HL-60/S4 treated with phorbol 12-myristate 13-acetate at 8.2 ng/mL for 4 days and 3 days (cell line): Measurements from ENCODE around the gene FOXP4.

ENCODE experiments used
- in situ Hi-C: fragments of 300-500 bp; cut with MboI; formaldehyde crosslinking; loops from 2 replicates; pipeline ENCODE4 v1.15.0; 2022; ENCODE audit warnings: low sequenced_read_pairs

FOXP4 gene

DNA sequence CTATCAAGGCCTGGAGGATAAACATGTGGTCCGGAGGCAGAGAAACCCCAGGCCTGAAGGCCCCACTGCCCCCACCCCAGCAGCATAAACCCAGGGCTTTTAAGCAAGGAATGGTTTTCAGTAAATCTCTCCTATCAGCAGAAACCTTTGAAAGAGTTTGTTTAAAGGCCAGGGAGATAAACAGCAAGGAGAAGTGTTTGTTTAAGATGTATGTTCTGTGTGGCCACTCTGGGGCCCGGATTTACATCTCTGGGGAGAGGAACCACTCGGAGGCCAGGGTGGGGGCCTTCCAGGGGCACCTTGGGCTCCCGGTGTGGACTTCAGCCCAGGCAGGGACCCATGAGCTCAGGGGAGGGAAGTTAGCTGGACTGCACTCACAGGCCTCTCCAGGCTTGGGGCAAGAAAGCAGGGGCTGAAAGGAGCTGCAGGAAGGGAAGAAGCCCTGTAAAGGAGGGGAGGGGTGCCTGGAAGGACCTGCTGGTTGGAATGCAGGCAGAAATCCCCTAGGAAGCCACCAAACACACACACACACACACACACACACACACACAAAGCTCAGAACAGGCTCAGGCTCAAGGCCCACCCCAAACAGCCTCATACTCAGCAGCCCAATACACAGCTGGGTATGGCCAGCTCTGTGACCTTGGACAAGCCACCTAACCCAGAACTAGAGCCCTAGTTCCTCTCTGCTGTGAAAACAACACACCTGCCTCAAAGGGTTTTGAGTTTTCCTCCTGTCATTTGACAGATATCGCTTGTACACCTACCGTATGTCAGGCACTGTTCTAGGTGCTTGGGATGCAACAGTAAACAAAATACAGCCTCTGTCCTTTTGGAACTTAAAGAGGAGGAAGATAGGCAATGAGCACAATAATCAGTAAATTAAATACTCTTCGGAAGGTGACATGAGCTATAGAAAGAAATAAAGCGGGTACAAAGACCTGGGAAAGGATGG lies 26.2 kb upstream of the FOXP4 start:
- in situ Hi-C loops = no loop called here

GRCh38 chr6:41522780-41523548 lies 23.2 kb upstream of the FOXP4 start:
- in situ Hi-C loops = no loop called here

- in situ Hi-C loops = no loop called here
These were observed 22.1 kb upstream of the FOXP4 start for GRCh38 chr6:41523915-41524633.

DNA sequence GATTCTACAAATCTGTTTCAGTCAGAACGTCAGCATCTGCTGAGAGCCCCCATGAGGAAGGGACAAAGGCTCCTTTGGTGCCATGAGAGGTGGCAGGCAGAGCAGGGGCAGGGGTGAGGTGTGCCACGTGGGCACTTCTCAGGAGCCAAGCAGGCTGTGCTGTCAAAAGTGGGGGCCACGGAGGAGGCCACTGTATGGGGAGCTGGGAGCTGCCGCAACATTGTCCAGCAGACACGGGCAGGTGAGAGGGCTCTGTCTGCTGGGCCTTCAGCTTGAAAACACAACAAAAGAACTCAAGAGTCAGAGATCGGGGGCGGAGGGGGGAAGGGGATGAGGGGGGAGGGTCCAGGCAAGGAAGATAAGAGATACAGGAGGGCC lies 21.6 kb upstream of the FOXP4 start:
- in situ Hi-C loops = no loop called here

- in situ Hi-C loops = no loop called here
These were observed 18.3 kb upstream of the FOXP4 start for GRCh38 chr6:41527721-41528408.

DNA sequence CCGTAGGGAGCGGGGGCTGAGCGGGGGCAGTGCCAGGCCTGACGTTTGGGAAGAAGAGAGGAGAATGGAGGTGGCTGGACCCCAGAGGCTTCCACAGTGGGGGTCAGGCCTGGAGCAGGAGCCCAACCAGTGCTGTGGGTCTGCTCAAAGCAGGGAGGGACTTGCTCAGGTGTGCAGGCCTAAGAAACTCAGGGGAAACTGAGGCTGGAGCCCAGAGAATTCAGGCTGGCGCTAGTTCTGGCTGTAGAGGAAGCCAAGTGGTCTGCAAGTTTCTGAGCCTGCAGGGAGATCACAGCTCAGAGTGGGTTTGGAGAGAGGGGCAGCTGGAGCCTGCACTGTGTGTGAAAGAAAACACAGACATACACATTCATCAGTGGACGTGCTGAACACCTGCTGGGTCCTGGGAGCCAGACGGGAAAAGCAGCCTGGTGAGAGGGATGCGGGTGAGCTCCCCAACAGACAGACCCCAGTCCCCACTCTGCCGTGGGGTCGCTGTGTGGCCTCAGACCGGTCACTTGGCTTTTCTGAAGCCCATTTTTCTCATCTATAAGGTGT lies 17.7 kb upstream of the FOXP4 start:
- in situ Hi-C loops = no loop called here

GRCh38 chr6:41529049-41529448 lies 17.1 kb upstream of the FOXP4 start:
- in situ Hi-C loops = no loop called here

- in situ Hi-C loops = no loop called here
These were observed 16.2 kb upstream of the FOXP4 start for GRCh38 chr6:41529970-41530369.

DNA sequence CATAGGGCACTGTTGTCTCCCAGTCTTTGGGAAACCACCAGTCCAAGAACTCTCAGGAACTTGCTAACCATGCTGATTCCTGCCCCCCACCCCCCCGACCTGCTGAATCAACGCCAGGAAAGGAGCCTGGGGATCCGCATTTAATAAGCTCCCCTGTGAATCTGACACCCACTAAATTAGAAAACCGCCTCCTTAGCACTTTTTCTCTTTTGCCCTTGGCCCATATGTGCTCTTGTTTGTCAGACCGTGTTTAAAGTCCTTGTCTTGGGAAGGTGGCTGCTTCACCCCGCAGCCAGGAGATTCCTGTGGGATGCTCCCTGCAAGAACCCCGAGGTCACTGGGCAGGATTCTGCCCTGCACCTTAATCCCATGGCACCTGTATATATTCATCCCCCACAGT lies 15.7 kb upstream of the FOXP4 start:
- in situ Hi-C loops = no loop called here

DNA sequence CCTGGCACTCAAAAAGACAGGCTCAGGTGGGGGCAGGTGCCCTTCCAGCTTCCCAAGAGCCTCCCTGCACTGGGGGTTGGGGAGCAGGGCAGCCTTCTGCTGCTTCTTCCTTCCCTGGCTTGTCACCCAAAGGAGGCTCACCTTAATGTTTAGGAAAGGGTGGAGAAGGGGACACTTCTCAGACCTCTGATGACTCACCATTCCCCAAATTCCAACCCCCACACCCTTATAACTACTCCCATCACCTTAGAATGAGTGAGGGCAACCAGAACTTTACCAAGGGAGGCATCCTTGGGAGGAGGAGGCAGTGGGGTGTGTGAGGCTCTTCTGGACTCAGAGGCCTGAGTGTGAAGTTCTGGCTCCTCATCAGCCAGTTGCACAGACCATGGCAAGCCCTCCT lies 15.2 kb upstream of the FOXP4 start:
- in situ Hi-C loops = no loop called here

GRCh38 chr6:41531591-41532582 lies 14.3 kb upstream of the FOXP4 start:
- in situ Hi-C loops = no loop called here

DNA sequence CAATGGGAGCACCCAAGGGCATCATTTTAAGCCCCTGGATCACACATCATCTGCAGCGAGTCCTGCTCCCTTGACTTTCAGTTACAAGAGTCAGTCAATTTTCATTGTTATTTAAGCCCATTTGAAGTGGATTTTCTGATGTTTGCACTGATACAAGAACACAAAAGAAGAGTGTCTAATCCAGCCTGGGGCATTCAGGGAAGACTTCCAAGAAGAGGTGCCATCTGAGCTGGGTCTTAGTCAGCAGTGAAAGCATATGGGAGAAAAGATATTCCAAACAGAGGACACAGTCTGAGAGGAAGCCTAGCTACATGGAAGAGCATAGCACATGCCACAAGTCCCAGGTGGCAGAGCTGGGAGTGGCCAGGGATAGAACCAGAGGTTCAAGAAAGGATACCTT lies 10.4 kb upstream of the FOXP4 start:
- in situ Hi-C loops = no loop called here

DNA sequence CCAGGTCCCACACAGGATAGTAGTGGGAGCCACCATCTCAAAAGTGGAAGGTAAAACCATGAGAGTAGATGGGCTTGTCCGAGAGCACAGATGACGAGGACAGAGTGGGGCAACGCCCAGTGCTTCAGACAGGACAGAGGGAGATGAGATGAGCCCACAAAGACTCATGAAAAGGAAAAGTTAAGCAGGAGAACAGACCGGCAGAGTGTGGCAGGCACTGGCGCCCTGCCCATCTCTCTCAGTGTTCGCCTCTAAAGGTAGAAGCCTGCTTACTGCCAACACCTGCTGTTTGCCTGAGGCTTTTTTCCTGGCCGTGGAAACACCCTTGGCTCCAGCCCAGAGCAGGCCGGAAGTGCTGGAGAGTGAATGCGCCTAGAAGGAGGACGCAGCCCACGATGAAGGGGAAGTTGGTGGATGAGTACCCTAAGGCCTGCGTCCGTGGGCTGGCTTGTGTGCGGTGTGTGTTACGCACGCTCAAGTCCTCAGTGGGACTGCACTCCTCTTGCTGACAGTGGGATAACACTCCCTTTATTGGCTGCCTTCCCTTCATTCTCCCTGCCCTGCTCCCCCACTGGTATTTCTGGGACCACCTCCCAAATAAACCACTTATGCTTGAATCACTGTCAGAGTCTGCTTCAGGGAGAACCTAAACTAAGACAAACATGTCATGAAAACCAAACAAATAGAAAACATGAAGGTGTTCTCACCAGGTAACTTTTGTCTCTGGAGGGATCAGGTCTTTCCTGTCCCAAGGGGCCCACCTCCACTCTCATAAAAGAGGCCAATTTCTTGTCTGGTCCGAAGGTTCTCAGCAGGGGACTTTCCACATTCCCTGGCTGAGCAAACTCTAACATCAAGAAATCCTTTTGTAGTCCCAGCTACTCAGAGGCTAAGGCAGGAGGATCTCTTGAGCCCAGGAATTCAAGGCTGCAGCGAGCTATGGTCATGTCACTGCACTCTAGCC lies 9.1 kb upstream of the FOXP4 start:
- in situ Hi-C loops = no loop called here

GRCh38 chr6:41538556-41539182 lies 7.5 kb upstream of the FOXP4 start:
- in situ Hi-C loops = no loop called here

- in situ Hi-C loops = no loop called here
These were observed 7.0 kb upstream of the FOXP4 start for GRCh38 chr6:41539204-41539603.

DNA sequence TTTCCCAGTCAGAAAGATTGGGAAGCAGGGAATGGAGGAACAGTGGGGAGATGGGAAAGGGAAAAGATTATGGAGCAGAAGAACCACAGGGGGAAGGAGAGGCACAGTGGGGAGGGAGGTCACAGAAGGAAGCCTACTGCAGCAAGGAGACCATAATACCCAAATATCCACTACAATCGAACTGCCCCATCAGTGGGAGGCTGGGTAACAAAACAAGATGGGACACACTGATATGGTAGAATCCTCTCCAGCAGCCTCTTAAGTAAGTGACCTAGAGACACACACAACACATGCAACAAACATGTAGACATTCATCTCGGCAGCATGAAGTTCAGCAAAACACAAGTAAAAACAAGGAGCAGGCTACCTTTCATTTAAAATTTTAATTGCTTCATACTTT lies 4.8 kb upstream of the FOXP4 start:
- in situ Hi-C loops = no loop called here

DNA sequence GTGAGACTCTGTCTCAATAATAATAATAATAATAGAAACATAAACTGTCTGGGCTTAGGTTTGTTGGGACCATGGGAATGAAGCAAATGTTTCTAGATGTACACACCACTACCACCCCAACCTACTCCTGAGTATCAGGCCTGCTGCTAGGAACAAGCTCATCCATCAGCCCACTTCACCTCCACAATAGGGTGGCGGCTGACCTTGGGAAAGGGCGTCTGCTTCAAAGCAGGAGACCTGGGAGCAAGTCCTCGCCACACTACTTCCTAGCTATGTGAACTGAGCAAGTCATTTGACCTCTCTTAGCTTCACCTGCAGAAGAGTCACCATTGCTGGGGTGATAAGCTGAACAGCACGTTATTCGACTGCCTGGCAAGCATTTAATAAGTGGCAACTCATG lies 3.1 kb upstream of the FOXP4 start:
- in situ Hi-C loops = no loop called here

DNA sequence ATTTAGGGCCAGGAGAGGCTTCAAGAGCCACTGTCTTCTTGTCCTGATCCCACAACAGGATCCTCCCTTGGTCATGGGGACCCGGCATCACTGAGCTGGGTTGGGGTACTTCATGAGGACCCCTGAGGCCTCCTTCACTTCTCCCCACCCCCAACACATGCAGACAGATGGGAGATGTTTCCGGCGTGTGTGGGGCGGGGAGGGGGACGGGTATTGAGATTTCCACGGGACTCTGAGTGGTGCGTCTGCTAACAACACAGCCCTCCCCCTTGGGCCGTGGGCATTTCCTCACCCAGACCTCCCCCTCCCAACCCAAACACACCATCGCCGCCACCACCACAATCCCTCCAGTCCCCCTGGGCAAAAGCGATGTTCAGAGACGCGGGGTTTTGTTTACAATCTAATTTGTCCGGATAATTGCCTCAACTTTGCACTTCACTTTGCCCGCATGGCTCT lies 906 bp upstream of the FOXP4 start:
- in situ Hi-C loops = no loop called here
